Endothelial cell (in vitro differentiated cells): ENCODE data around the gene MTMR12. TPM values are rescaled to one million over a fixed set of nuclear protein-coding genes. Genes with fewer than 3 reads are reported as not detected.
"Not testable (repeated sequence)": the region's sequence is repeated elsewhere in the genome, so short reads cannot be mapped to it uniquely, and the experiment has no call there.

ENCODE experiments used
- DNase-seq: peaks from one replicate; pipeline ENCODE4 v3.0.0; 2021; ENCODE audit warnings: low spot score
- H3K27ac Mint-ChIP-seq: one replicate; pipeline ENCODE4 v1.8.0; 2021; ENCODE audit warnings: mixed read lengths, inconsistent platforms; ENCODE audit not compliant: unreplicated experiment
- H3K27me3 Mint-ChIP-seq: one replicate; pipeline ENCODE4 v1.8.0; 2021; ENCODE audit warnings: mild to moderate bottlenecking, moderate library complexity, mixed read lengths, inconsistent platforms; ENCODE audit not compliant: unreplicated experiment
- H3K36me3 Mint-ChIP-seq: one replicate; pipeline ENCODE4 v1.8.0; 2021; ENCODE audit warnings: mild to moderate bottlenecking, low read depth, mixed read lengths, inconsistent platforms; ENCODE audit not compliant: unreplicated experiment
- H3K4me1 Mint-ChIP-seq: one replicate; pipeline ENCODE4 v1.8.0; 2021; ENCODE audit warnings: mild to moderate bottlenecking, mixed read lengths, inconsistent platforms; ENCODE audit not compliant: unreplicated experiment
- H3K4me3 Mint-ChIP-seq: one replicate; pipeline ENCODE4 v1.8.0; 2021; ENCODE audit warnings: mild to moderate bottlenecking, mixed read lengths, inconsistent platforms; ENCODE audit not compliant: unreplicated experiment
- H3K9me3 Mint-ChIP-seq: one replicate; pipeline ENCODE4 v1.8.0; 2021; ENCODE audit warnings: mixed read lengths, inconsistent platforms; ENCODE audit not compliant: unreplicated experiment
- total RNA-seq: library from RNA; stranded (reverse); fragmentation: NEBNext Ultra II Directional; extraction: Animal tissue kit (Norgen Biotek cat#: 25700); gene quantifications from one replicate; pipeline ENCODE4 v1.2.1, GENCODE V29; 2021; ENCODE audit not compliant: unreplicated experiment
- TF ChIP-seq, protein P1 (sequence below): fragments of 200-600 bp; sonication (generic); IDR thresholded peaks from one replicate; pipeline ENCODE4 v1.5.0; 2021; ENCODE audit warnings: antibody characterized with exemption; ENCODE audit not compliant: unreplicated experiment

MTMR12 gene
- total RNA-seq, 1 donor from 2014 or later, result 39.4 TPM

DNA sequence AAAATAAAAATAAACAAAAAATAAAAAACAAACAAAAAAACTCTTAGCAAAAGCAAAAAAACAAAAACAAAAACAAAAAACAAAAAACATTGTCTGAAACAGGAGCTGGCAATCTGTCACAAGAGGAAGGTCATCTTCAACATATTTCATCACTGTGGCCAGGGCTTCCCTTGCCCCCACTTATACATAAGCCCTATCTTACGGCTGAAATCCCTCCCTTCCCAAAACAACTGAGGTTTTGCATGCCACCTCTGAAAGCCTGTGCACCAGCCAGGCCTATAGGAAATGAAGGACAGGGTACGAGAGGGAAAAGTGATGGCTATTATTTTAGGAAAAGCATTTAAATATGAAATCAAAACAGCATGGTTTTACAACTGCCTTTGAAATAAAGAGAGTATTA, 10.8 kb downstream of the MTMR12 start:
- Mint-ChIP-seq H3K27ac (no peak overlapping the region), H3K4me1 (peaks cover 17% of the 10 kb centered on the region), H3K27me3 (peaks cover 13% of the 10 kb centered on the region), H3K36me3 (peaks cover 8% of the 10 kb centered on the region), H3K4me3 (no peak overlapping the region), H3K9me3 (no peaks in the 10 kb centered on the region)
- no peak for DNase-seq
- TF ChIP-seq, protein P1, sequence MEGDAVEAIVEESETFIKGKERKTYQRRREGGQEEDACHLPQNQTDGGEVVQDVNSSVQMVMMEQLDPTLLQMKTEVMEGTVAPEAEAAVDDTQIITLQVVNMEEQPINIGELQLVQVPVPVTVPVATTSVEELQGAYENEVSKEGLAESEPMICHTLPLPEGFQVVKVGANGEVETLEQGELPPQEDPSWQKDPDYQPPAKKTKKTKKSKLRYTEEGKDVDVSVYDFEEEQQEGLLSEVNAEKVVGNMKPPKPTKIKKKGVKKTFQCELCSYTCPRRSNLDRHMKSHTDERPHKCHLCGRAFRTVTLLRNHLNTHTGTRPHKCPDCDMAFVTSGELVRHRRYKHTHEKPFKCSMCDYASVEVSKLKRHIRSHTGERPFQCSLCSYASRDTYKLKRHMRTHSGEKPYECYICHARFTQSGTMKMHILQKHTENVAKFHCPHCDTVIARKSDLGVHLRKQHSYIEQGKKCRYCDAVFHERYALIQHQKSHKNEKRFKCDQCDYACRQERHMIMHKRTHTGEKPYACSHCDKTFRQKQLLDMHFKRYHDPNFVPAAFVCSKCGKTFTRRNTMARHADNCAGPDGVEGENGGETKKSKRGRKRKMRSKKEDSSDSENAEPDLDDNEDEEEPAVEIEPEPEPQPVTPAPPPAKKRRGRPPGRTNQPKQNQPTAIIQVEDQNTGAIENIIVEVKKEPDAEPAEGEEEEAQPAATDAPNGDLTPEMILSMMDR, result no peak

- Mint-ChIP-seq H3K4me1 (peaks cover 13% of the 10 kb centered on the region), H3K9me3 (no peaks in the 10 kb centered on the region)
- TF ChIP-seq, protein P1, result no peak
These were observed 13.6 kb downstream of the MTMR12 start for GRCh38 chr5:32299059-32299677.

GRCh38 chr5:32298059-32298415, 14.7 kb downstream of the MTMR12 start:
- TF ChIP-seq, protein P1, result no peak
- Mint-ChIP-seq H3K4me3 (no peak overlapping the region), H3K9me3 (no peaks in the 10 kb centered on the region), H3K27me3 (peaks cover 13% of the 10 kb centered on the region), H3K36me3 (peaks cover 22% of the 10 kb centered on the region), H3K27ac (peak overlapping the region; percentile 7), H3K4me1 (peaks cover 13% of the 10 kb centered on the region)
- no peak for DNase-seq

More at GRCh38 chr5:32299059-32299677, 13.6 kb downstream of the MTMR12 start:
- Mint-ChIP-seq H3K27ac (no peak overlapping the region), H3K36me3 (peaks cover 13% of the 10 kb centered on the region), H3K27me3 (peaks cover 13% of the 10 kb centered on the region), H3K4me3 (no peak overlapping the region)
- no peak for DNase-seq

DNA sequence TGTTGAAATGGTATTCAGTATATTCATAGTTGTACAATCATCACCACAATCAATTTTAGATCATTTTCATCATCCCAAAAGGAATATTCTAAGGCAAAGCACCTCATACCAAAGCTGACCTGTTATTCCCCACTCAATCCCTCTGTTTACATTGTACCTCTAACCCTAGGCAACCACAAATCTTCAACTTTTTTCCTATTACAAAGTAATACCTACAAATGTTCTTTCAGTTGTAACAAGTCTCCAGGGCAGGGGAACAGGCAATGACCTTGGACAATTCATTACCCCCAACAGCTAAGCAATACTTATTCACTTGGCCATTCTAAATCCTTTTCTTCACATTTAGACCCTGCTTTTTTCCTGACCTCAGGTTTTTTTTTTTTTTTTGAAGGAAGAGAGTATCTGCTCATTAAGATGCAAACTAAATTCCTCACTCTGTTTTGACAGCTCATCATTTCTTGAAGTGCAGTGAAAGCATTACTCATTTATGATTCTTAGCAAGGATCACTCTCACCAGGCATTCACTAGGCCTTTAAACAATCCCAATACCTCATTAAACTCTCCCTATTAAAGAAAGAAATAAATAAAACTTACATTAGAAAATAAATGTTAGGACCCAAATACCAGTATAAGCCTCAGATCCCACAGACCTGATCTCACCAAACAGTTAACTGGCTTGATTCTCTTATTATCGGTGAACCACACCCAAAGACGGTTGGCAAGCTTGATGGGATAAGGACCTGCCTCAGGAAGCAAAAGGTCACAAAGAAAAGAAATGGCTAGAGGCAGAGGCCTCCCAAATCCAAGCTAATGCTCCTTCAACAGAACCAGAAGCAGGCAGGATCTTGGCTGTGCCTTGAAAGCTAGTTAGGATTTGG, 15.3 kb downstream of the MTMR12 start:
- peaks cover 16% of the 10 kb centered on the region for H3K4me1 Mint-ChIP-seq
- peaks cover 27% of the 10 kb centered on the region for H3K36me3 Mint-ChIP-seq
- no peak overlapping the region for H3K4me3 Mint-ChIP-seq
- DNase-seq, result no peak
- H3K9me3 Mint-ChIP-seq, result no peaks in the 10 kb centered on the region
- peaks cover 13% of the 10 kb centered on the region for H3K27me3 Mint-ChIP-seq
- peak overlapping the region; percentile 61 for H3K27ac Mint-ChIP-seq
- TF ChIP-seq, protein P1, result no peak

DNA sequence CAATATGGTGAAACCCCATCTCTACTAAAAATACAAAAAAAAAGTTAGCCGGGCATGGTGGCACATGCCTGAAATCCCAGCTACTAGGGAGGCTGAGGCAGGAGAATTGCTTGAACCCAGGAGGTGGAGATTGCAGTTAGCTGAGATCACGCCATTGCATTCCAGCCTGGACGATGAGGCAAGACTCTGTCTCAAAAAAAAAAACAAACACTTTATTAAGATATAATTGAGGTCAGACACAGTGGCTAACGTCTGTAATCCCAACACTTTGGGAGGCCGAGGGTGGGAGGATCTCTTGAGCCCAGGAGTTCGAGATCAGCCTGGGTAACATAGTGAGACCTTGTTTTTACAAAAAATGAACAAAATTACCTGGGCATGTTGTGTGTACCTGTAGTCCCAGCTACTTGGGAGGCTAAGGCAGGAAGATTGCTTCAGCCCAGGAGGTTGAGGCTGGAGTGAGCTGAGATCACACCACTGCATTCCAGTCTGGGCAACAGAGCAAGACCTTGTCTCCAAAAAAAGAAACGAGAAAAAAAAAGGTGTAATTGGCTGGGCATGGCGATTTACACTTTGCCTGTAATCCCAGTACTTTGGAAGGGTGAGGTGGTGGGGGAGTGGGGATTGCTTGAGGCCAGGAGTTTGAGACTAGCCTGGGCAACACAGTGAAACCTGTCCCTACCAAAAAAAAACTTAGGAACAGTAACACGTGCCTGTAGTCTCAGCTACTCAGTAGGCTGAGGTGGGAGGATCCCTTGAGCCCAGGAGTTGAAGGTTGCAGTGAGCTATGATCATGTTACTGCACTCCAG, 16.6 kb downstream of the MTMR12 start:
- Mint-ChIP-seq H3K4me1 (peaks cover 16% of the 10 kb centered on the region), H3K36me3 (peaks cover 32% of the 10 kb centered on the region), H3K27me3 (peaks cover 13% of the 10 kb centered on the region)
- not testable (repeated sequence) for DNase-seq, H3K9me3 Mint-ChIP-seq, H3K4me3 Mint-ChIP-seq, H3K27ac Mint-ChIP-seq
